ENCODE results near the gene KCNG3. TPM values are rescaled to one million over a fixed set of nuclear protein-coding genes. Genes with fewer than 3 reads are reported as not detected.

KCNG3 gene
- total RNA-seq, 1 experiment from 2014 or later = 1.3 TPM

DNA sequence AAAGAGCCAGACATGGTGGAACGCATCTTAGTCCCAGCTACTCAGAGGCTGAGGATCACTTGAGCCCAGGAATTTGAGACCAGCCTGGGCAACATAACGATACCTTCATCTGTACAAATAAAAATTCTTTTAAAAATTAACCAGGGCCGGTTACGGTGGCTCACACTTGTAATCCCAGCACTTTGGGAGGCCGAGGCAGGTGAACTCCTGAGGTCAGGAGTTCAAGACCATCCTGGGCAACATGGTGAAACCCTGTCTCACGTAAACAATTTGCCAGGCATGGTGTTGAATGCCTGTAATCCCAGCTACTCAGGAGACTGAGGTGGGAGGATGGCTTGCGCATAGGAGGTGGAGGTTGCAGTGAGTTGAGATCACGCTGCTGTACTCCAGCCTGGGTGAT, 25.8 kb upstream of the KCNG3 start:
- H3F3A ChIP-seq (ENCODE audit: insufficient read depth, low read depth) = no peaks in the 10 kb centered on the region
- H3K4me3 ChIP-seq = no peak overlapping the region

DNA sequence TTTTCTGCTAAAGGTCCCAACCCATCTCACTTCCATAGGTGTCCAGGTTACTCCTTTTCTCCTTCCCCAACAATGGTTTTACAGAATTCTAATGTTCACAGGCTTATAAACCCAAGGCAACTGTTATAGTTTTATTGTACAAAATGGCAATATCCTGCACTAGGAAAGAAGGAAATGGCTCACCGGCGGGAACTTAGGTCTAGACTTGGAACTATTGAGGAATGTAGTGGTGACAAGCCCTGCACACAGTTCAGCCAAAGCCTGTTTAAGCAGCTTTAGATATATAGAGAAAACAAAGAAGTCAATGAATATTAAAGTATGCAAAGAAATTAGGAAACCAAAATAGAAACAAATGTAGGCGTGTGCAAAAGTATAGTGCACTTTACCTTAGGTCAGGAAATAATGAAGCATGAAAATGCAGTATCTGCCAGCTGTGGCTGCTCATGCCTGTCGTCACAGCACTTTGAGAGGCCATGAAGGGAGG, 22.7 kb upstream of the KCNG3 start:
- H3K79me2 ChIP-seq (ENCODE audit: low read depth) = no peaks in the 10 kb centered on the region
- H3K4me1 ChIP-seq (replicated peaks; ENCODE audit: insufficient read depth) = no peaks in the 10 kb centered on the region
- no peaks in the 10 kb centered on the region for H4K20me1 ChIP-seq (ENCODE audit: insufficient read depth)
- H3K9me3 ChIP-seq (ENCODE audit: insufficient read depth, low read depth) = no peaks in the 10 kb centered on the region
- H3K36me3 ChIP-seq (ENCODE audit: low read depth) = no peaks in the 10 kb centered on the region
- no peak for TF ChIP-seq EZH2 (IDR thresholded peaks at IDR 0.05; ENCODE audit: low read depth)
- TF ChIP-seq, protein P1, sequence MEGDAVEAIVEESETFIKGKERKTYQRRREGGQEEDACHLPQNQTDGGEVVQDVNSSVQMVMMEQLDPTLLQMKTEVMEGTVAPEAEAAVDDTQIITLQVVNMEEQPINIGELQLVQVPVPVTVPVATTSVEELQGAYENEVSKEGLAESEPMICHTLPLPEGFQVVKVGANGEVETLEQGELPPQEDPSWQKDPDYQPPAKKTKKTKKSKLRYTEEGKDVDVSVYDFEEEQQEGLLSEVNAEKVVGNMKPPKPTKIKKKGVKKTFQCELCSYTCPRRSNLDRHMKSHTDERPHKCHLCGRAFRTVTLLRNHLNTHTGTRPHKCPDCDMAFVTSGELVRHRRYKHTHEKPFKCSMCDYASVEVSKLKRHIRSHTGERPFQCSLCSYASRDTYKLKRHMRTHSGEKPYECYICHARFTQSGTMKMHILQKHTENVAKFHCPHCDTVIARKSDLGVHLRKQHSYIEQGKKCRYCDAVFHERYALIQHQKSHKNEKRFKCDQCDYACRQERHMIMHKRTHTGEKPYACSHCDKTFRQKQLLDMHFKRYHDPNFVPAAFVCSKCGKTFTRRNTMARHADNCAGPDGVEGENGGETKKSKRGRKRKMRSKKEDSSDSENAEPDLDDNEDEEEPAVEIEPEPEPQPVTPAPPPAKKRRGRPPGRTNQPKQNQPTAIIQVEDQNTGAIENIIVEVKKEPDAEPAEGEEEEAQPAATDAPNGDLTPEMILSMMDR (conservative IDR thresholded peaks at IDR 0.05) = no peak
- H3K4me3 ChIP-seq = no peak overlapping the region
- no peaks in the 10 kb centered on the region for H3K27me3 ChIP-seq (ENCODE audit: insufficient read depth, low read depth)
- POLR2A ChIA-PET (ENCODE audit: unreplicated experiment) = no interaction called here
- H3K9me2 ChIP-seq (ENCODE audit: insufficient read depth) = no peaks in the 10 kb centered on the region
- no peaks in the 10 kb centered on the region for H3F3A ChIP-seq (ENCODE audit: insufficient read depth, low read depth)
- CTCF ChIA-PET = no interaction called here
- H2AFZ ChIP-seq = no peak overlapping the region
- intact Hi-C loops (cut with micrococcal nuclease; ENCODE audit: unreplicated experiment) = no loop called here
- no peak overlapping the region for H3K4me2 ChIP-seq
- no TSS peak for BruUV-seq (replicated peaks)
- H3K27ac ChIP-seq = no peak overlapping the region
- no peak for DNase-seq

More for the DNA sequence above, 25.8 kb upstream of the KCNG3 start:
- TF ChIP-seq EZH2 (IDR thresholded peaks at IDR 0.05; ENCODE audit: low read depth) = no peak
- TF ChIP-seq, protein P1 (conservative IDR thresholded peaks at IDR 0.05) = no peak
- H3K27ac ChIP-seq = no peak overlapping the region
- no peak overlapping the region for H2AFZ ChIP-seq
- CTCF ChIA-PET = no interaction called here
- POLR2A ChIA-PET (ENCODE audit: unreplicated experiment) = no interaction called here
- no peaks in the 10 kb centered on the region for H3K27me3 ChIP-seq (ENCODE audit: insufficient read depth, low read depth)
- intact Hi-C loops (cut with micrococcal nuclease; ENCODE audit: unreplicated experiment) = no loop called here
- no peak overlapping the region for H3K4me2 ChIP-seq
- no peaks in the 10 kb centered on the region for H3K36me3 ChIP-seq (ENCODE audit: low read depth)
- no peaks in the 10 kb centered on the region for H4K20me1 ChIP-seq (ENCODE audit: insufficient read depth)
- DNase-seq = no peak
- H3K79me2 ChIP-seq (ENCODE audit: low read depth) = no peaks in the 10 kb centered on the region
- H3K4me1 ChIP-seq (replicated peaks; ENCODE audit: insufficient read depth) = no peaks in the 10 kb centered on the region
- BruUV-seq (replicated peaks) = no TSS peak
- no peaks in the 10 kb centered on the region for H3K9me3 ChIP-seq (ENCODE audit: insufficient read depth, low read depth)
- no peaks in the 10 kb centered on the region for H3K9me2 ChIP-seq (ENCODE audit: insufficient read depth)

DNA sequence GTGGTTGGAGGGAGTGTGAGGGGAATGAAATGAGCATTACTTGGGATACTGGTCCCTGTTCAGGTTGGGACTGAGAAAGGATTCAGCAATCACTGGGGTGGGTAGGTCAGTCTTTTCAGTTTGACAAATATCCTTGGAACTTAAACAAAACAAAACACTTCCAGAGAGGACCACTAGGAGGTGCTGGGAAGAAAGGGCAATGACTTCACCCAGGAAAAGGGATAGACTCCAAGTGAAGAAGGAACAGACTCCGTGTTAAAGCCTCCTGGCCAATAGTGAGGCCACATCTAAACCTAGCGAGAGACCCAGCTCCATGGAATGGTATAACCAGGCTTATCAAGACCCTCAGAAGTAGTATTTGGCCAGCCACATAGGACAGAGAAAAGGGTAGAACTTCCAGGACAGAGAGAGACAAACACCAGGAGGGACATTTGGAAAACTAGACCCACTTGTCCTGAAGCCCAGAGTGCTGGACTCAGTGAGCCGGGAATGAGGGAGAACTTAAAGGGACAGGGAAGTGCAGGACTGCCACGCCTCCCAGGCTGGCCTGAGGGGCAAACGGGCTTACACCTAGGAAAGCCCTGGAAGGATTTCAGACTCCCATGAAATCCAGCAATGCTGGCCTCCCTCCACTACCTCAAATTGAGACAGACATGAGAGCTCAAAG, 19.6 kb upstream of the KCNG3 start:
- no peaks in the 10 kb centered on the region for H3K27me3 ChIP-seq (ENCODE audit: insufficient read depth, low read depth)
- no peaks in the 10 kb centered on the region for H3K79me2 ChIP-seq (ENCODE audit: low read depth)
- DNase-seq = peak; percentile 18 to 56
- H4K20me1 ChIP-seq (ENCODE audit: insufficient read depth) = no peaks in the 10 kb centered on the region
- BruUV-seq (replicated peaks) = no TSS peak
- no peaks in the 10 kb centered on the region for H3K36me3 ChIP-seq (ENCODE audit: low read depth)
- H3F3A ChIP-seq (ENCODE audit: insufficient read depth, low read depth) = no peaks in the 10 kb centered on the region; the same call in 1 of the 2 replicates
- no peaks in the 10 kb centered on the region for H3K9me3 ChIP-seq (ENCODE audit: insufficient read depth, low read depth)
- no peak overlapping the region for H3K27ac ChIP-seq
- no peak overlapping the region for H2AFZ ChIP-seq
- CTCF ChIA-PET = interaction anchor here (0.5 to 0.6 kb wide), 2 partner anchors 12 to 62 kb away, joined by 3 to 7 read pairs; no protein-coding TSS in a partner anchor
- TF ChIP-seq EZH2 (IDR thresholded peaks at IDR 0.05; ENCODE audit: low read depth) = no peak
- TF ChIP-seq, protein P1 (conservative IDR thresholded peaks at IDR 0.05) = peak; percentile 87
- no peak overlapping the region for H3K4me2 ChIP-seq
- intact Hi-C loops (cut with micrococcal nuclease; ENCODE audit: unreplicated experiment) = loop anchor here (1.0 kb wide), 1 partner anchor 150 kb away; no protein-coding TSS in a partner anchor
- H3K9me2 ChIP-seq (ENCODE audit: insufficient read depth) = no peaks in the 10 kb centered on the region
- H3K4me3 ChIP-seq = no peak overlapping the region
- POLR2A ChIA-PET (ENCODE audit: unreplicated experiment) = no interaction called here
- H3K4me1 ChIP-seq (replicated peaks; ENCODE audit: insufficient read depth) = peaks cover 8% of the 10 kb centered on the region

All from PC-9 (cell line).